ENCODE results near the gene EFCAB10.
"Not testable (repeated sequence)": the region's sequence is repeated elsewhere in the genome, so short reads cannot be mapped to it uniquely, and the experiment has no call there.

Gene EFCAB10

DNA sequence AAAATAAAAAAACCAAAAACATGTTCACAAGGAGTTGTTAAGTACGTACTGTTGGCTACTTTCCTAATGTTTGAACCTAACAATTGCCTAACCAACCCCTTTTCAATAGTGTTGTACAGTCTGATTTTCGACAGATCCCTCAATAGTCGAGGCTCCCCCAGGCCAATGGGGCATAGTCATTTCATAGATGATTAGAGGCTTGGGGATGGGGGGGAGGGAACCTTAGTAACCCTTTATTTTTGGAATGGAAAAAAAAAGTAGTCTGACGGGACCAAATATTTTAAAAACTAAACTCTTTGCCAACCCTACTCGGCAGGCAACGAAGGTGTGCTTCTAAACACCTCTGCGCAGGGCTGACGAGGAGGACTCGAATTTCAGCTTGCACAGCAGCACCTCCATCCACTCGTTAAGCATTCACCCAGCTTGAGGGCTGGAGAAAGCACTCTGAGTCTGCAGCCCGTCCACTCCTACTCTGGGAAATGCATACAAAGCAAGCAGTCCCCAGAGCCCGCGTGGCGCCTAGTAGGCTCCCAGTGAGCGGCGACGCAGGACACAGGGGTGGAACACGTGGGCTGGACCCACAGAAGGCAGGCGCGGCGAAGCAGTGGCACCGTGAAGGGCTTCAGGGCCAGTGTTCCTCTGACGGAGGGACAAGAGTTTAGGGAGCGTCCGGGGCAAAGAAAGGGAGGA is 60.1 kb downstream of the EFCAB10 start:
- Histone ChIP-seq H3K4me1 (ENCODE audit: control insufficient read depth, low read length) (peaks cover 38% of the 10 kb centered on the region), H3K79me2 (ENCODE audit: control insufficient read depth, low read length) (peaks cover 59% of the 10 kb centered on the region), H3K4me2 (ENCODE audit: low read length) (peak overlapping the region; percentile 73), H4K20me1 (ENCODE audit: control insufficient read depth, insufficient read depth, low read depth, low read length) (peaks cover 9% of the 10 kb centered on the region; the same call in 1 of the 2 replicates), H3K9me2 (replicated peaks; ENCODE audit: control insufficient read depth, low read length) (no peaks in the 10 kb centered on the region), H3K9me3 (ENCODE audit: control insufficient read depth, insufficient read depth, low read length) (no peaks in the 10 kb centered on the region), H3K27me3 (ENCODE audit: control insufficient read depth, low read length) (no peaks in the 10 kb centered on the region), H3K27ac (ENCODE audit: low read depth, low read length) (peak overlapping the region; percentile 33; the same call in 1 of the 2 replicates), H3F3A (ENCODE audit: control insufficient read depth, insufficient read depth) (peaks cover 1% of the 10 kb centered on the region; the same call in 1 of the 2 replicates), H3K4me3 (ENCODE audit: low read length) (peak overlapping the region; percentile 92), H3K36me3 (ENCODE audit: control insufficient read depth, low read length) (peaks cover 31% of the 10 kb centered on the region)
- no peak for TF ChIP-seq EZH2phosphoT487 (IDR thresholded peaks at IDR 0.05; ENCODE audit: borderline replicate concordance, low read length)
- TF ChIP-seq, protein P1, sequence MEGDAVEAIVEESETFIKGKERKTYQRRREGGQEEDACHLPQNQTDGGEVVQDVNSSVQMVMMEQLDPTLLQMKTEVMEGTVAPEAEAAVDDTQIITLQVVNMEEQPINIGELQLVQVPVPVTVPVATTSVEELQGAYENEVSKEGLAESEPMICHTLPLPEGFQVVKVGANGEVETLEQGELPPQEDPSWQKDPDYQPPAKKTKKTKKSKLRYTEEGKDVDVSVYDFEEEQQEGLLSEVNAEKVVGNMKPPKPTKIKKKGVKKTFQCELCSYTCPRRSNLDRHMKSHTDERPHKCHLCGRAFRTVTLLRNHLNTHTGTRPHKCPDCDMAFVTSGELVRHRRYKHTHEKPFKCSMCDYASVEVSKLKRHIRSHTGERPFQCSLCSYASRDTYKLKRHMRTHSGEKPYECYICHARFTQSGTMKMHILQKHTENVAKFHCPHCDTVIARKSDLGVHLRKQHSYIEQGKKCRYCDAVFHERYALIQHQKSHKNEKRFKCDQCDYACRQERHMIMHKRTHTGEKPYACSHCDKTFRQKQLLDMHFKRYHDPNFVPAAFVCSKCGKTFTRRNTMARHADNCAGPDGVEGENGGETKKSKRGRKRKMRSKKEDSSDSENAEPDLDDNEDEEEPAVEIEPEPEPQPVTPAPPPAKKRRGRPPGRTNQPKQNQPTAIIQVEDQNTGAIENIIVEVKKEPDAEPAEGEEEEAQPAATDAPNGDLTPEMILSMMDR (IDR thresholded peaks at IDR 0.05; ENCODE audit: low read depth, low read length, poor library complexity, severe bottlenecking) = no peak

DNA sequence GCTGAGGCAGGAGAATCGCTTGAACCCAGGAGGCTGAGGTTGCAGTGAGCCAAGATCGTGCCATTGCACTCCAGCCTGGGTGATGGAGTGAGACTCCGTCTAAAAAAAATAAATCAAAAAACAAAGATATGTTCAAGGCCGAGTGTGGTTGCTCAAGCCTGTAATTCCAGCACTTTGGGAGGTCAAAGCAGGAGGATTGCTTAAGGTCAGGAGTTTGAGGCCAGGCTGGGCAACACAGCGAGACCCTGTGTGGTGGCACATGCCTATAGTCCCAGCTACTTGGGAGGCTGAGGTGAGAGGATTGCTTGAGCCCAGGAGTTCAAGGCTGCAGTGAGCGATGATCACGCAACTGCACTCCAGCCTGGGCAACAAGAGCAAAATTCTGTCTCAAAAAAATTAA is 60.7 kb downstream of the EFCAB10 start:
- H3K4me3 ChIP-seq (ENCODE audit: low read length) = peak overlapping the region; percentile 92
- peaks cover 31% of the 10 kb centered on the region for H3K36me3 ChIP-seq (ENCODE audit: control insufficient read depth, low read length)
- H3K27ac ChIP-seq (ENCODE audit: low read depth, low read length); H3K9me2 ChIP-seq (replicated peaks; ENCODE audit: control insufficient read depth, low read length); H3K27me3 ChIP-seq (ENCODE audit: control insufficient read depth, low read length); H4K20me1 ChIP-seq (ENCODE audit: control insufficient read depth, insufficient read depth, low read depth, low read length); H3F3A ChIP-seq (ENCODE audit: control insufficient read depth, insufficient read depth); H3K9me3 ChIP-seq (ENCODE audit: control insufficient read depth, insufficient read depth, low read length): not testable (repeated sequence)
- peaks cover 63% of the 10 kb centered on the region for H3K79me2 ChIP-seq (ENCODE audit: control insufficient read depth, low read length)
- H3K4me2 ChIP-seq (ENCODE audit: low read length) = peak overlapping the region; percentile 73
- H3K4me1 ChIP-seq (ENCODE audit: control insufficient read depth, low read length) = peaks cover 38% of the 10 kb centered on the region

DNA sequence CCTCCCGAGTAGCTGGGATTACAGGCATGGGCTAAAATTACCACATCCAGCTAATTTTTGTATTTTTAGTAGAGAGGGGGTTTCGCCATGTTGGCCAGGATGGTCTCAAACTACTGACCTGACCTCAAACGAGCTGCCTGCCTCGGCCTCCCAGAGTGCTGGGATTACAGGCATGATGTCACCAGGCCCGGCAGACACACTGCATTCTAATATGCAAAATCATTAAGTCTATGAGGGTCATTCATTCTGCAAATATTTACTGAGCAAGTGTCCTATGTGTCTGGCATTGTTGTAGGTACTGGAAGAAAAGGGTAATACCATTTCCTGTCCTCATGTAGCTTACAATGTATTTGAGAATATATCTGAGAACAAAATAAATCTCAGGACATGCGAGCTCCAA is 61.9 kb downstream of the EFCAB10 start:
- peaks cover 28% of the 10 kb centered on the region for H3K4me1 ChIP-seq (ENCODE audit: control insufficient read depth, low read length)
- no peaks in the 10 kb centered on the region for H3K9me3 ChIP-seq (ENCODE audit: control insufficient read depth, insufficient read depth, low read length)
- TF ChIP-seq, protein P1 (IDR thresholded peaks at IDR 0.05; ENCODE audit: low read depth, low read length, poor library complexity, severe bottlenecking) = no peak
- no peak for TF ChIP-seq EZH2phosphoT487 (IDR thresholded peaks at IDR 0.05; ENCODE audit: borderline replicate concordance, low read length)
- peak overlapping the region; percentile 20; the same call in 1 of the 2 replicates for H3K4me2 ChIP-seq (ENCODE audit: low read length)
- H3K79me2 ChIP-seq (ENCODE audit: control insufficient read depth, low read length) = peaks cover 76% of the 10 kb centered on the region
- no peak overlapping the region for H3K27ac ChIP-seq (ENCODE audit: low read depth, low read length)
- no peaks in the 10 kb centered on the region for H3K27me3 ChIP-seq (ENCODE audit: control insufficient read depth, low read length)
- H4K20me1 ChIP-seq (ENCODE audit: control insufficient read depth, insufficient read depth, low read depth, low read length) = peaks cover 9% of the 10 kb centered on the region; the same call in 1 of the 2 replicates
- peak overlapping the region; percentile 29 for H3K4me3 ChIP-seq (ENCODE audit: low read length)
- no peaks in the 10 kb centered on the region for H3K9me2 ChIP-seq (replicated peaks; ENCODE audit: control insufficient read depth, low read length)
- 0 out of 2 replicates have a peak, but pooled peaks cover 5% of the 10 kb centered on the region for H3F3A ChIP-seq (ENCODE audit: control insufficient read depth, insufficient read depth)
- peaks cover 36% of the 10 kb centered on the region for H3K36me3 ChIP-seq (ENCODE audit: control insufficient read depth, low read length)

DNA sequence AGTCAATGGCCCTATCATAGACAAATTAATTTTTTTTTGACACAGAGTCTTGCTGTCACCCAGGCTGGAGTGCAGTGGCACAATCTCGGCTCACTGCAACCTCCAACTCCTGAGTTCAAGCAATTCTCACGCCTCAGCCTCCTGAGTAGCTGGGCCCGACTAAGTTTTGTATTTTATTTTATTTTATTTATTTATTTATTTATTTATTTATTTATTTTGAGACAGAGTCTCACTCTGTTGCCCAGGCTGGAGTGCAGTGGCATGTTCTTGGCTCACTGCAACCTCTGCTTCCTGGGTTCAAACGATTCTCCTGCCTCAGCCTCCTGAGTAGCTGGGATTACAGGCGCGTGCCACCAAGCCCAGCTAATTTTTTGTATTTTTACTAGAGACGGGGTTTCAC is 65.7 kb downstream of the EFCAB10 start:
- not testable (repeated sequence) for H3K4me3 ChIP-seq (ENCODE audit: low read length); H3K4me2 ChIP-seq (ENCODE audit: low read length); H3K9me3 ChIP-seq (ENCODE audit: control insufficient read depth, insufficient read depth, low read length); H4K20me1 ChIP-seq (ENCODE audit: control insufficient read depth, insufficient read depth, low read depth, low read length); H3K9me2 ChIP-seq (replicated peaks; ENCODE audit: control insufficient read depth, low read length); H3K27ac ChIP-seq (ENCODE audit: low read depth, low read length); H3F3A ChIP-seq (ENCODE audit: control insufficient read depth, insufficient read depth); H3K27me3 ChIP-seq (ENCODE audit: control insufficient read depth, low read length)
- peaks cover 50% of the 10 kb centered on the region for H3K36me3 ChIP-seq (ENCODE audit: control insufficient read depth, low read length)
- peaks cover 11% of the 10 kb centered on the region for H3K4me1 ChIP-seq (ENCODE audit: control insufficient read depth, low read length)
- H3K79me2 ChIP-seq (ENCODE audit: control insufficient read depth, low read length) = peaks cover 94% of the 10 kb centered on the region

Measured in DOHH2 (cell line).